Vagina (tissue), 2 donors: ENCODE results near the gene C5orf47. TPM values are rescaled to one million over a fixed set of nuclear protein-coding genes. Genes with fewer than 3 reads are reported as not detected.

Source experiments
- DNase-seq, 2 donors: peaks; one replicate each; pipeline ENCODE4 v3.0.0-alpha.2; 2017; ENCODE audit errors: extremely low spot score in 2 of 2
- H3K27ac ChIP-seq: fragments of 200-600 bp; sonication (generic); one replicate; pipeline ENCODE4 v1.5.1; 2019
- H3K27me3 ChIP-seq: fragments of 200-600 bp; sonication (generic); one replicate; pipeline ENCODE4 v1.5.1; 2019
- H3K36me3 ChIP-seq, 2 donors: fragments of 200-600 bp; sonication (generic); one replicate each; pipeline ENCODE4 v1.5.1; 2017 to 2019
- H3K4me1 ChIP-seq: fragments of 200-600 bp; sonication (generic); one replicate; pipeline ENCODE4 v1.5.1; 2019
- H3K4me3 ChIP-seq, 2 donors: fragments of 200-600 bp; sonication (generic); 1 replicate in 1 of 2; 2 replicates in 1 of 2; pipeline ENCODE4 v1.5.1; 2016 to 2019
- H3K9me3 ChIP-seq: fragments of 200-600 bp; sonication (generic); one replicate; pipeline ENCODE4 v1.5.1; 2019
- POLR2A ChIP-seq, 2 donors: fragments of 450-650 bp; IDR thresholded peaks; one replicate each; pipeline ENCODE4 v1.6.1; 2017; ENCODE audit warnings: antibody characterized with exemption in 2 of 2, mild to moderate bottlenecking in 2 of 2, moderate library complexity in 2 of 2
- POLR2AphosphoS5 ChIP-seq, 2 donors: sonication (generic); formaldehyde crosslinking; IDR thresholded peaks; one replicate each; pipeline ENCODE4 v1.9.0; 2017; ENCODE audit warnings: antibody characterized with exemption in 2 of 2, mild to moderate bottlenecking in 2 of 2, low read depth in 1 of 2; ENCODE audit not compliant: insufficient read depth in 1 of 2
- intact Hi-C: fragments of 100-400 bp; cut with DNase I; formaldehyde crosslinking; loops from one replicate; pipeline ENCODE4 v1.15.1; 2023
- total RNA-seq: library from RNA; depleted of rRNA; stranded (reverse); fragments of >200 nt; gene quantifications from one replicate; pipeline ENCODE4 v1.2.3, GENCODE V29; 2016
- TF ChIP-seq, protein P1 (sequence below), 3 experiments: fragments of 450-650 bp in 2 of 3; fragments of 200-600 bp in 1 of 3; sonication (generic) in 1 of 3; IDR thresholded peaks; one replicate each; pipeline ENCODE4 v1.5.1; 2017 to 2019; ENCODE audit warnings: antibody characterized with exemption in 3 of 3, mild to moderate bottlenecking in 2 of 3, moderate library complexity in 2 of 3

The C5orf47 gene
- total RNA-seq, 1 donor from 2014 or later, result not detected

- H3K4me3 ChIP-seq, result peak overlapping the region; percentile 33 to 50
- H3K27me3 ChIP-seq, result no peaks in the 10 kb centered on the region
- H3K4me1 ChIP-seq, result no peaks in the 10 kb centered on the region
- no peaks in the 10 kb centered on the region for H3K36me3 ChIP-seq
- intact Hi-C loops, result loop anchor here (1.0 kb wide), 1 partner anchor 355 kb away; no protein-coding TSS in a partner anchor
- no peaks in the 10 kb centered on the region for H3K9me3 ChIP-seq
- DNase-seq, result no peak
- H3K27ac ChIP-seq, result no peak overlapping the region
- TF ChIP-seq, protein P1, sequence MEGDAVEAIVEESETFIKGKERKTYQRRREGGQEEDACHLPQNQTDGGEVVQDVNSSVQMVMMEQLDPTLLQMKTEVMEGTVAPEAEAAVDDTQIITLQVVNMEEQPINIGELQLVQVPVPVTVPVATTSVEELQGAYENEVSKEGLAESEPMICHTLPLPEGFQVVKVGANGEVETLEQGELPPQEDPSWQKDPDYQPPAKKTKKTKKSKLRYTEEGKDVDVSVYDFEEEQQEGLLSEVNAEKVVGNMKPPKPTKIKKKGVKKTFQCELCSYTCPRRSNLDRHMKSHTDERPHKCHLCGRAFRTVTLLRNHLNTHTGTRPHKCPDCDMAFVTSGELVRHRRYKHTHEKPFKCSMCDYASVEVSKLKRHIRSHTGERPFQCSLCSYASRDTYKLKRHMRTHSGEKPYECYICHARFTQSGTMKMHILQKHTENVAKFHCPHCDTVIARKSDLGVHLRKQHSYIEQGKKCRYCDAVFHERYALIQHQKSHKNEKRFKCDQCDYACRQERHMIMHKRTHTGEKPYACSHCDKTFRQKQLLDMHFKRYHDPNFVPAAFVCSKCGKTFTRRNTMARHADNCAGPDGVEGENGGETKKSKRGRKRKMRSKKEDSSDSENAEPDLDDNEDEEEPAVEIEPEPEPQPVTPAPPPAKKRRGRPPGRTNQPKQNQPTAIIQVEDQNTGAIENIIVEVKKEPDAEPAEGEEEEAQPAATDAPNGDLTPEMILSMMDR (IDR thresholded peaks at IDR 0.05), result peak; percentile 82 to 96 (median 89)
- TF ChIP-seq POLR2A (IDR thresholded peaks at IDR 0.05), result peak in 1 of 2 donors; percentile 8
- TF ChIP-seq POLR2AphosphoS5 (IDR thresholded peaks at IDR 0.05; ENCODE audit: insufficient read depth in 1 of 2, low read depth in 1 of 2), result peak; percentile 10 to 39
These were observed 15.9 kb upstream of the C5orf47 start for GRCh38 chr5:173972925-173973615.

GRCh38 chr5:173973616-173973969, 15.4 kb upstream of the C5orf47 start:
- Histone ChIP-seq H3K36me3 (no peaks in the 10 kb centered on the region), H3K27ac (no peak overlapping the region), H3K27me3 (no peaks in the 10 kb centered on the region), H3K4me3 (peak overlapping the region; percentile 33 to 50), H3K9me3 (no peaks in the 10 kb centered on the region), H3K4me1 (no peaks in the 10 kb centered on the region)
- TF ChIP-seq POLR2AphosphoS5 (IDR thresholded peaks at IDR 0.05; ENCODE audit: insufficient read depth in 1 of 2, low read depth in 1 of 2) (no peak), POLR2A (IDR thresholded peaks at IDR 0.05) (no peak)
- TF ChIP-seq, protein P1 (IDR thresholded peaks at IDR 0.05), result no peak
- intact Hi-C loops, result loop anchor here (1.0 kb wide), 1 partner anchor 355 kb away; no protein-coding TSS in a partner anchor
- DNase-seq, result no peak

DNA sequence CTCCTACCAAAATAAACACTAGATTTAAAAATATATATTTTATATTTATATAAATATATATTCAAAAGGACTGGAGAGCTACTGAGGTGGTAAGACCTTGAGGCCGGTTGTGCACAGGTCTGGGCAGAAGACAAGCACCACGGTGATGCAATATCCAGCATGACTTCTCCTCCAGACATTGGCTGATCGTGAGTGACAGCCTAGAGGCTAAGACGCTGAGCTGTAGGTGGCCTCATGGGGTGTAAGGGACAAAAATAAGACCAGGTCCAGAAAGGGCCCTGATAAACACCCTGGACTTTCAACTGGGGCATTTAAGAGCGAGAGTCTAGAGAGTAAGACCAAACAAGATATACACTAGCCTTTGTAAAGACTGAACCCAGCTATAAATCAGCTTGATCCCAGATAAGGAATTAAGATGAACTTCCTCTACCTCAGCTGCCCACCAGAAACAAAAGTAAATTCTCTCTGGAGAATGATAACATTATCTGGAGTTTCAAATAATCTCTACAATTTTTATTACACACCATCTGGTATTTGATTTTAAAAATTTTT, 14.2 kb upstream of the C5orf47 start:
- H3K4me3 ChIP-seq, result no peak overlapping the region
- H3K27ac ChIP-seq, result no peak overlapping the region
- intact Hi-C loops, result no loop called here
- H3K4me1 ChIP-seq, result no peaks in the 10 kb centered on the region
- TF ChIP-seq POLR2A (IDR thresholded peaks at IDR 0.05), result no peak
- TF ChIP-seq, protein P1 (IDR thresholded peaks at IDR 0.05), result no peak
- no peak for TF ChIP-seq POLR2AphosphoS5 (IDR thresholded peaks at IDR 0.05; ENCODE audit: insufficient read depth in 1 of 2, low read depth in 1 of 2)
- no peaks in the 10 kb centered on the region for H3K27me3 ChIP-seq
- H3K9me3 ChIP-seq, result no peaks in the 10 kb centered on the region
- H3K36me3 ChIP-seq, result no peaks in the 10 kb centered on the region
- DNase-seq, result no peak

DNA sequence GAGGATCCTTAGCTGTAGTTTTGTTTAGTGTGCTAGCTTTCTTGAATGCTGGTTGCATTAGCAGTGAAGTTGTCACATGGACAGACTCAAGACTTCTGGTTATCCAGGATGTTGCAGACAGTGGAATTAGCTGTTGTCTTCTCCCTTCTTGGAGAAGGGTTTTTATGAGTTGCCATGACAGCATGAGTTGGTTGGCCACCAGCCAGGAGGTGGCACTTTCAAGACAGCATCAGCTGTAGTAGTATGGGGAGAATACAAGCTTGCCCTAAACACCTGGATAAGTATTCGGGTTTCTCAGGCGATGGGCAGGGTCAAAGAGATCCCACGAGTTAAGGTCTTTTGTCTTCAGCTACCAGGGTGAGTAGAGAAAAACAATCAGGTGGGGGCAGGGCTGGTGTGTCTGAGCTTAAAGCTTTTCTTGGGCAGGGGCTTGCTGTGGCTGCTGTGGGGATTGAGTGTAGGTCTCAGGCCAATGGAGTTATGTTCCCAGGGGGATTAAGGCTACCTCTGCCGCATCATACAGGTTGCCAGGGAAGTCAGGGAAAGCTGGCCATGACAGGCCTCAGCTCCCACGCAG, 7.7 kb upstream of the C5orf47 start:
- no peak overlapping the region for H3K4me3 ChIP-seq
- no peak overlapping the region for H3K27ac ChIP-seq
- no peaks in the 10 kb centered on the region for H3K36me3 ChIP-seq
- H3K27me3 ChIP-seq, result no peaks in the 10 kb centered on the region
- no peak for TF ChIP-seq POLR2A (IDR thresholded peaks at IDR 0.05)
- TF ChIP-seq, protein P1 (IDR thresholded peaks at IDR 0.05), result no peak
- no peak for TF ChIP-seq POLR2AphosphoS5 (IDR thresholded peaks at IDR 0.05; ENCODE audit: insufficient read depth in 1 of 2, low read depth in 1 of 2)
- H3K4me1 ChIP-seq, result no peaks in the 10 kb centered on the region
- intact Hi-C loops, result no loop called here
- DNase-seq, result no peak
- no peaks in the 10 kb centered on the region for H3K9me3 ChIP-seq

- no peak overlapping the region for H3K27ac ChIP-seq
- H3K9me3 ChIP-seq, result no peaks in the 10 kb centered on the region
- intact Hi-C loops, result no loop called here
- DNase-seq, result no peak
- no peaks in the 10 kb centered on the region for H3K27me3 ChIP-seq
- H3K4me1 ChIP-seq, result no peaks in the 10 kb centered on the region
- no peak overlapping the region for H3K4me3 ChIP-seq
- TF ChIP-seq POLR2AphosphoS5 (IDR thresholded peaks at IDR 0.05; ENCODE audit: insufficient read depth in 1 of 2, low read depth in 1 of 2) (no peak), POLR2A (IDR thresholded peaks at IDR 0.05) (no peak)
- TF ChIP-seq, protein P1 (IDR thresholded peaks at IDR 0.05), result no peak
- H3K36me3 ChIP-seq, result no peaks in the 10 kb centered on the region
These were observed 4.8 kb upstream of the C5orf47 start for GRCh38 chr5:173984218-173984617.
